Sigmoid colon (tissue), 3 donors: Measurements from ENCODE around the gene FTCDNL1.

Experiments used
- POLR2A ChIP-seq, 2 donors: fragments of 450-650 bp; IDR thresholded peaks; one replicate each; pipeline ENCODE4 v1.6.1; 2016; ENCODE audit warnings: antibody characterized with exemption in 2 of 2, mild to moderate bottlenecking in 2 of 2, moderate library complexity in 2 of 2
- TF ChIP-seq, protein P1 (sequence below), 4 experiments: fragments of 450-650 bp in 3 of 4; fragments of 200-600 bp in 1 of 4; IDR thresholded peaks; one replicate each; pipeline ENCODE4 v1.5.1; 2016 to 2019; ENCODE audit warnings: antibody characterized with exemption in 4 of 4, mild to moderate bottlenecking in 3 of 4, moderate library complexity in 2 of 4

DNA sequence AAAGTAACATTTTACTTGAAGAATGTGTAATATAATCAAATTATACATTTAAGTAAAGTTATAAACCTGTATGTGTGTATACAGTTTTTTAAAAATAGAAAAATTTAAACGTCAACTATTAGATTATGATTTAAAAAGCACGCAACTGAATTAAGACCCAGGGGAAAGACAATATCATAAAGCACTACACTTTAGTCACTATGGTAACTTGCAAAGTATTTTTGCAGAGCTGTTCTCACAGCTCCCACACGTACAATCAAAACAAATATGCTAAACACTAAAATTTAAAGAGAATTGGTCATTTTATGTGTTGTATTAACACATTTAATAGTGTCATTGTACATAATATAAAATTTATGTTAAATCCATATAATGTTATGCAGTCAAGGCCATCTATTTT lies 59.7 kb downstream of the FTCDNL1 start:
- TF ChIP-seq, protein P1, sequence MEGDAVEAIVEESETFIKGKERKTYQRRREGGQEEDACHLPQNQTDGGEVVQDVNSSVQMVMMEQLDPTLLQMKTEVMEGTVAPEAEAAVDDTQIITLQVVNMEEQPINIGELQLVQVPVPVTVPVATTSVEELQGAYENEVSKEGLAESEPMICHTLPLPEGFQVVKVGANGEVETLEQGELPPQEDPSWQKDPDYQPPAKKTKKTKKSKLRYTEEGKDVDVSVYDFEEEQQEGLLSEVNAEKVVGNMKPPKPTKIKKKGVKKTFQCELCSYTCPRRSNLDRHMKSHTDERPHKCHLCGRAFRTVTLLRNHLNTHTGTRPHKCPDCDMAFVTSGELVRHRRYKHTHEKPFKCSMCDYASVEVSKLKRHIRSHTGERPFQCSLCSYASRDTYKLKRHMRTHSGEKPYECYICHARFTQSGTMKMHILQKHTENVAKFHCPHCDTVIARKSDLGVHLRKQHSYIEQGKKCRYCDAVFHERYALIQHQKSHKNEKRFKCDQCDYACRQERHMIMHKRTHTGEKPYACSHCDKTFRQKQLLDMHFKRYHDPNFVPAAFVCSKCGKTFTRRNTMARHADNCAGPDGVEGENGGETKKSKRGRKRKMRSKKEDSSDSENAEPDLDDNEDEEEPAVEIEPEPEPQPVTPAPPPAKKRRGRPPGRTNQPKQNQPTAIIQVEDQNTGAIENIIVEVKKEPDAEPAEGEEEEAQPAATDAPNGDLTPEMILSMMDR (IDR thresholded peaks at IDR 0.05): no peak
- no peak for TF ChIP-seq POLR2A (IDR thresholded peaks at IDR 0.05)
